GM18868 (cell line): Measurements from ENCODE around the gene ZNF219.
A peak's percentile ranks its signal among the peaks of the same experiment; 100 is the strongest.

ENCODE experiments used
- ATAC-seq: cut with Tn5 transposase; IDR thresholded peaks from one replicate; pipeline ENCODE4 v1.9.1; 2021; ENCODE audit warnings: mild to moderate bottlenecking, moderate library complexity; ENCODE audit not compliant: unreplicated experiment

ZNF219 gene

GRCh38 chr14:21102521-21103410 is 4.3 kb upstream of the ZNF219 start:
- ATAC-seq: no peak

GRCh38 chr14:21101802-21102413 is 3.5 kb upstream of the ZNF219 start:
- no peak for ATAC-seq

DNA sequence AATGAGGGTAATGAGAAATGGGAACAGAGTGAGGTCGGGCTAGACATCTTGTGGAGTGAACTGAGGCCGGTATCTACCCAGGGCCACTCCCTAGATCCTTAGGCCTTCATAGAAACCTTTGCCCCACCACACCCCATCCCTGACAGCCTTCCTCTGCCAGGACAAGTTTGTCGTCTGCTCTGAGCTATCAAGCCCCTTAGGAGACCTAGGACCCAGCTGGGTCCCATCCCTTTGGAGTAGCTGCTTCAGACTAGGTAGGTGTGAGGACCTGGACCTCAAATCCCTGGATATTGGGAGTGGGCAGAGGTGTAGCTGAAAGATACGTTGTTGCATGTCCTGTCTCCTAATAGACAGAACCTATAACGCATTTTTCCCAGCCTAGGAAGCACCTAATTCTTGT is 2.5 kb upstream of the ZNF219 start, which contains the start of gene TMEM253:
TSS of gene TMEM253 (plus strand) at position 136 of the 400 bp plus-strand sequence. CDS start 278 bp downstream, outside the sequence.
- ATAC-seq: no peak

DNA sequence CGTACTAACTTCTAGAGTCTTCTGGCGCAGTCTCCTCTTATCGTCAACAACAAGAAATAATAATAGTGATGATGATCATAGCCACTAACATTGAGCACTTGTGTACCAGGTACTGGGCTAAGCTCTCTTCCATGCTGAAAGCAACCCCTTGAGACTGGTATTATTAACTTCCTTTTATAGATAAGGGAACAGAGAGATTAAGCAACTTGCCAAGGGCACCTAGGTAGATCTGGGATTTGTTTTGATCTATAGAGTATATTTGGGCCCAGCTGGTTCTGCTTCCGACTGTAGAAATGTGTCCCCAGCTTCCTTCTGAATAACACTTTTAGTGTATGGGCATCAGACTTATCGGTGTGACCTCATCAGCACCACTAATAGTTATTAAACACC is 1.1 kb upstream of the ZNF219 start:
- no peak for ATAC-seq

- no peak for ATAC-seq
Observed at GRCh38 chr14:21098892-21099595, 589 bp upstream of the ZNF219 start.

GRCh38 chr14:21097636-21098075 is 799 bp downstream of the ZNF219 start:
- no peak for ATAC-seq

GRCh38 chr14:21096978-21097635 is 1.3 kb downstream of the ZNF219 start:
- ATAC-seq: no peak

GRCh38 chr14:21096438-21096837 is 2.0 kb downstream of the ZNF219 start:
- ATAC-seq: no peak

GRCh38 chr14:21095430-21096205 is 2.8 kb downstream of the ZNF219 start:
- no peak for ATAC-seq

DNA sequence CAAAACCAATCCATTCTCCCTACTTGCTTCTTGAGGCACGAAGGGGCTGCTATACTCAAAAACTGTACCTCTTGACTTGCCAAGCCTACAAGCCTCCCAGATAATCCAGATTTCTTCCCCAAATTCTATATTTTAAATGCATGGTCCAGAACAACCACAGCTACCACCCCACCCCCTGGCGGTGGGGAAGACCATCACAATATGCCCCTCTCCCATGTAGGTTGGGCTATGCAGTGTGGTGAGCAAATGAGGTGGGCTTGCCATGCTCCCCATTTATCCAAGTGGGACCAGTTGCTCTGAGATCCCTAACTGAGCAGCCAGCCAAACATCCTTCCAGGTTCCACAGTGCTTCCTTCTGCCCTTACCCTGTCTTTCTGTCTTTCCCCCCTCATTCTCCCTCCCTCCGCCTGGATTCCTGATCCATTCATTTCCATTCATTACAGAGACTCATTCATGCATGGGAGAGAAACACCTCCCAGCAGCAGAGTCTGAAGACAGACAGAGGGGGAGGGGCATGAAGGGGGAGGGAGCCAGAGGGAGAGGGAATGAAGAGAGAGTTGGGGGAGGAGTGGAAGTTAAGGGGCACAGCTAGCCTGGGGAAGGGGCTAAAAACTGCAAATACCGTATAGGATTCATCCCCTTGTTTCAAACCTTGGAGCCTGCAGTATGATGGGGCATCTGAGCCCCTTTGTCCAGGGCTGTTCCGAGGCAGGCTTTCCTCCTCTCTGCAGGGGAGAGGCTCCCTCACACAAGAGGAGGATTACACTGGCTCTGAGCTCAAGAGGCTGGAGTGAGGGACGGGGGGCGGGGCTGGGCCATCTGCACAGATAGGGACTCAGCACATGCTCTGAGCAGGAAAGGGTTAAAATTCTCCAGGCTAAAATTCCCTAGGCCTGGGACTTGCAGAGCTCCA is 4.4 kb downstream of the ZNF219 start:
- no peak for ATAC-seq

- no peak for ATAC-seq
Observed at GRCh38 chr14:21093018-21093417, 5.4 kb downstream of the ZNF219 start.

DNA sequence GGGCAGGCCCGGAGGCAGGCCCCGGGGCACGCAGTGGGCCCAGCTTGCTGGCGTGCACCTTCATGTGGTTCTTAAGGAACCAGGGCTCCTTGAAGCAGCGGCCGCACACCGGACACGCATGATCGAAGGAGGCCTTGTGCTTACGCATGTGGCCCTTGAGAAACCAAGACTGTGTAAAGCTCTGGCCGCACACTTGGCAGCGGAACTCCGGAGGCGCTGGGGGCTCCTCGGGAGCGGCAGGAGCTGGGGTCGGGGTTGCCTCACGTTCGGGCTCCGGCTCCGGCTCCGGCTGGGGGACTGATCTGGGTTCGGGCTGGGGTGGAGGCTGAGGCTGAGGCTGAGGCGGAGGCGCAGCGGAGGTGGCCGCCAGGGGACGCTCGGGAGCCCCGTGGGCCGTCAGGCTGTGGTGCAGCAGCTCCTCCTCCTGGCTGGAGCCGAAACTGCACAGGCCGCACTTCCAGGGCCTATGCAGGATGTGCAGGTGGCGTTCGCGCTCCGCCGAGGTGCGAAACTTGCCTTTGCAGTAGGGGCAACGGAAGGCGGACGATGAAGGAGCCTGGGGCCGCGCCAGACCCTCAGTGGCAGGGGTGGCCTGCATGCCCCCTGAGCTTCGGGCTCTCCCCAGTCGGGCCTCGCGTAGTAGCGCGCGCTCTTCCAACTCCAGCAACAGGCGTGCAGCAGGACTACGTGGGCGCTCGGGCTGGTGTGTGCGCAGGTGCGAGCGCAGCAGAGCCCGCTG is 6.0 kb downstream of the ZNF219 start:
- peak; percentile 93 for ATAC-seq

GRCh38 chr14:21091821-21092272 is 6.6 kb downstream of the ZNF219 start:
- no peak for ATAC-seq

GRCh38 chr14:21090940-21091663 is 7.4 kb downstream of the ZNF219 start:
- no peak for ATAC-seq

DNA sequence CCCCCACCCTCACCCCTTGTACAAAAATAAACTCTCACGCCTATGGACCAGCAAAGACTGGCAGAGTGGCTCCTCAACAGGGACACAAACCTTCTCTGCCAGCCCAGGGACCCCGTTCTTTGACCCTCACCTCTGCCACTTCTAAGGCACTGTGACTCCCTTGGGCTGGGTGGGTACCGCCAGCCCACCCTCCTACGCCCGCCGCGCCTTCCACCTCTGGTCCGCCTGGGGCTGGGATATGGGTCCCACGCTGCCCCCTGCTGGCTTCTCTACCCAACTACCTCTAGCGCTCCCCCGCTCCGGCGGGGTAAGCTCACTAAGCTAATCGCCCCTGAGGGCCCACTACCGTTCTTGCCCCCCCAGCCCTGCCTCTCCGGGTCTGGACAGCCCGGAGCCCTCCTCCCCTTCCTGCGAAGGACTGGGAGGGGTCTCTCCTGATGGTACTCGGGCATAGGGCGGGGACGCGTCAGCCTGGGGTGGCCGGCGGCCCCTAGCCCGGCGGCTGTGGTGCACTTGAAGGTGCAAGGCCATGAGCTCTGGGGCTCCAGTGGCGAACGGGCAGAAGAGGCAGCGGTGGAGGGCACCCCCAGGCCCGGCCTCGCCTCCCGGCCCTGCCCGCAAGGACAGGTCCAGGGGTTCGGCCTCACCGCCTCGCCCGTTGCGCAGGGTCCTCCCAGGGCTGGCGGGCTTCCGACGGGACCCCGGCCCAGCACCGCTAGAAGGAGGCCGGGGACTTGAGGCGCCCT is 8.1 kb downstream of the ZNF219 start:
- no peak for ATAC-seq

- ATAC-seq: no peak
Observed at GRCh38 chr14:21089877-21090193, 8.6 kb downstream of the ZNF219 start.

GRCh38 chr14:21089271-21089670 is 9.2 kb downstream of the ZNF219 start:
- ATAC-seq: no peak
